22Rv1 (cell line): ENCODE measurements around the gene PLCD3.

ENCODE experiments used
- ZFX ChIP-seq: fragments of 450-650 bp; IDR thresholded peaks from 2 replicates; pipeline ENCODE4 v1.6.1; 2017; ENCODE audit warnings: antibody characterized with exemption, borderline replicate concordance
- TF ChIP-seq, protein P1 (sequence below): fragments of 450-650 bp; IDR thresholded peaks from 2 replicates; pipeline ENCODE4 v1.5.1; 2017; ENCODE audit warnings: mild to moderate bottlenecking

DNA sequence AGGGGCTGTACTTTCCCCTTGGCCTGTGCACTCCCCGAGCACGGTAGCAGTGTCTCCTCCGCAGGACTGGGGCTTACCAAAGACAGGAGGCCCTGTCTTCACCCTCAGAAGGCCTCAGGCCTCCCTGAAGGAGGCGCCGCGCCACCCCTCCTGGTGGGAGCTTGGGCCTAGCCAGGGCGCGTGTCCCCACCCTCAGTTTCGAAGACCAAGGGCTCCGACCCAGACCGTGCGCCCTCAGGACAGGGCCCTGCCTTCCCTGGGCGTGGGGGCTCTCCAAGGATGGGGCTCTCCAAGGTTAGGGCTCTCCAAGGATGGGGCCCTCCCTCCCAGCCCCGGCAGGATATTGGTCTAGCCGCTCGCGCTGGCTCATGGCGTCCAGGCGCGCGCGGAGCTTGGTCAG, 11.8 kb downstream of the PLCD3 start:
- TF ChIP-seq, protein P1, sequence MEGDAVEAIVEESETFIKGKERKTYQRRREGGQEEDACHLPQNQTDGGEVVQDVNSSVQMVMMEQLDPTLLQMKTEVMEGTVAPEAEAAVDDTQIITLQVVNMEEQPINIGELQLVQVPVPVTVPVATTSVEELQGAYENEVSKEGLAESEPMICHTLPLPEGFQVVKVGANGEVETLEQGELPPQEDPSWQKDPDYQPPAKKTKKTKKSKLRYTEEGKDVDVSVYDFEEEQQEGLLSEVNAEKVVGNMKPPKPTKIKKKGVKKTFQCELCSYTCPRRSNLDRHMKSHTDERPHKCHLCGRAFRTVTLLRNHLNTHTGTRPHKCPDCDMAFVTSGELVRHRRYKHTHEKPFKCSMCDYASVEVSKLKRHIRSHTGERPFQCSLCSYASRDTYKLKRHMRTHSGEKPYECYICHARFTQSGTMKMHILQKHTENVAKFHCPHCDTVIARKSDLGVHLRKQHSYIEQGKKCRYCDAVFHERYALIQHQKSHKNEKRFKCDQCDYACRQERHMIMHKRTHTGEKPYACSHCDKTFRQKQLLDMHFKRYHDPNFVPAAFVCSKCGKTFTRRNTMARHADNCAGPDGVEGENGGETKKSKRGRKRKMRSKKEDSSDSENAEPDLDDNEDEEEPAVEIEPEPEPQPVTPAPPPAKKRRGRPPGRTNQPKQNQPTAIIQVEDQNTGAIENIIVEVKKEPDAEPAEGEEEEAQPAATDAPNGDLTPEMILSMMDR, result no peak
- TF ChIP-seq ZFX, result no peak
